Measurements from ENCODE around the gene SH3RF2. TPM values are rescaled to one million over a fixed set of nuclear protein-coding genes. Genes with fewer than 3 reads are reported as not detected.

The SH3RF2 gene
- polyA plus RNA-seq, 3 donors: not detected

DNA sequence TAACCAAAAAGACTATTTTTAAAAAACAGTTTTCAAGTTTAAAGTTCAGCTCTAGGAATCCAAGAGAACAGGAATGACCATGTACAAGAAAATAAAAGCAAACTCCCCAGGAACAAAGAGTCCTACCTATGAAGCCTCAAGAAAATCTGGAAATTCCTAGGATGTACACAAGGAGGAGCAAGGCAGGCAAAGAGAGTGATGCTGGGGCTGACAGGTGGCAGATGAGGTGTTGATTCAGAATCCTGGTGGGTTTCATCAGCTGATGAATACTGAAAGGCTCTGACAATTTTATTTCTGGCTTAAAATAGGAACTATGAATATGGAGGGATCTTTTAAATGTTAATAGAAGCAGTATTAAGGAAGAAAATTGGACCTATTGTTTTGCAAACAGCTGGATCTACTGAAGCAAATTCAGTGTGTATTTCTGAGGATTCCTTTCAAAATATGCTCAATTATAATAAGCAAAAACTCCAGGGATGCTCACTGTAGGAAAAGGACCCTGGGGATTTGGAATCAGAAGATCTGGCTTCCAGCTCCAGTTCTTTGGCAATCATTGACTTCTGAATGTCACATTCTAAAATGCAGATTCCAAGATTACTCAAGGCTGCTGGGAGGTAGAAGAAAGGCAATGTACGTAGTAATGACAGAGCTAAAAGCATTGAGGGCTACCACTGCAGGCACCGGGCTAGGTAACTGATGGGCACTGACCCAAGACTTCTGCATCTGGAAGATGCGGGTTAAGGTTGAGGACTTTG lies 28.0 kb upstream of the SH3RF2 start:
- Histone ChIP-seq H3K36me3 (replicated peaks in 1 of 2; ENCODE audit: control insufficient read depth in 1 of 2, insufficient read depth in 2 of 2, low read length in 2 of 2) (no peaks in the 10 kb centered on the region), H3K27ac (ENCODE audit: low read depth in 1 of 2, low read length in 2 of 2) (no peak overlapping the region), H3K4me1 (ENCODE audit: control insufficient read depth in 1 of 2, insufficient read depth in 2 of 2, low read length in 2 of 2) (no peaks in the 10 kb centered on the region), H2AFZ (ENCODE audit: insufficient read depth, low read depth, low read length, poor library complexity, severe bottlenecking) (no peak overlapping the region), H3K4me2 (replicated peaks; ENCODE audit: extremely low read depth, low read length, poor library complexity, severe bottlenecking) (no peak overlapping the region), H4K20me1 (ENCODE audit: insufficient read depth, low read length) (no peaks in the 10 kb centered on the region), H3K9ac (ENCODE audit: insufficient read depth, low read length, poor library complexity, severe bottlenecking) (no peak overlapping the region), H3K4me3 (replicated peaks in 1 of 3; ENCODE audit: low read depth in 2 of 3, low read length in 3 of 3) (no peak overlapping the region), H3K9me3 (replicated peaks in 1 of 2; ENCODE audit: control insufficient read depth in 1 of 2, insufficient read depth in 1 of 2, low read length in 2 of 2) (no peaks in the 10 kb centered on the region), H3K27me3 (ENCODE audit: control insufficient read depth in 2 of 2, insufficient read depth in 2 of 2, low read length in 2 of 2) (no peaks in the 10 kb centered on the region), H3K79me2 (ENCODE audit: insufficient read depth, low read length) (no peaks in the 10 kb centered on the region)
- Mint-ChIP-seq H3K27ac (no peak overlapping the region), H3K4me1 (no peaks in the 10 kb centered on the region), H3K4me3 (no peak overlapping the region), H3K9me3 (no peaks in the 10 kb centered on the region), H3K36me3 (no peaks in the 10 kb centered on the region), H3K27me3 (ENCODE audit: low read depth in 3 of 3) (peaks cover 3 to 11% (median 4%) of the 10 kb centered on the region in 3 donors)
- no peak for DNase-seq
- WGBS (ENCODE audit: insufficient coverage): 90% methylated on average over 2 of the region's 3 CpGs
- intact Hi-C loops (cut with micrococcal nuclease): no loop called here
- TF ChIP-seq, protein P1, sequence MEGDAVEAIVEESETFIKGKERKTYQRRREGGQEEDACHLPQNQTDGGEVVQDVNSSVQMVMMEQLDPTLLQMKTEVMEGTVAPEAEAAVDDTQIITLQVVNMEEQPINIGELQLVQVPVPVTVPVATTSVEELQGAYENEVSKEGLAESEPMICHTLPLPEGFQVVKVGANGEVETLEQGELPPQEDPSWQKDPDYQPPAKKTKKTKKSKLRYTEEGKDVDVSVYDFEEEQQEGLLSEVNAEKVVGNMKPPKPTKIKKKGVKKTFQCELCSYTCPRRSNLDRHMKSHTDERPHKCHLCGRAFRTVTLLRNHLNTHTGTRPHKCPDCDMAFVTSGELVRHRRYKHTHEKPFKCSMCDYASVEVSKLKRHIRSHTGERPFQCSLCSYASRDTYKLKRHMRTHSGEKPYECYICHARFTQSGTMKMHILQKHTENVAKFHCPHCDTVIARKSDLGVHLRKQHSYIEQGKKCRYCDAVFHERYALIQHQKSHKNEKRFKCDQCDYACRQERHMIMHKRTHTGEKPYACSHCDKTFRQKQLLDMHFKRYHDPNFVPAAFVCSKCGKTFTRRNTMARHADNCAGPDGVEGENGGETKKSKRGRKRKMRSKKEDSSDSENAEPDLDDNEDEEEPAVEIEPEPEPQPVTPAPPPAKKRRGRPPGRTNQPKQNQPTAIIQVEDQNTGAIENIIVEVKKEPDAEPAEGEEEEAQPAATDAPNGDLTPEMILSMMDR (IDR thresholded peaks at IDR 0.05): no peak

DNA sequence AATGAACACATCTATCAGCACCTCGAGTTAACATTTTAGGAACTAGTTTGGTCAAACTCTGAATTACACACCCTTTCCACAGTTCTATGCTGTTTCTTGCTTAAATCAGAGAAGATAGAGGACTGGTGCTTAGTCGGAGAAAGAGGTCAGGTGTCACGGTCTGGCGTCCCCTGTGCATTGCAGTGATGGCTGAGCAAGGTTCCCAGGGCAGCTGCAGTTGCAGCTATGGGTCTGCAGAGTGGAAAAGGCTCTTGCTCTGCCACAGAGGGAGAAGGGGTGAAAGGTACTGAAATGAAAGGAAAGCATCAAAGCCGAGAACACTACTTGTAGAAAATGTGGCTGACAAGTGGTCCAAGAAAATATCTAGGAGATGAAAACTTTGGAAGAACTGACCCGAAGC lies 25.2 kb upstream of the SH3RF2 start:
- Mint-ChIP-seq H3K9me3 (no peaks in the 10 kb centered on the region), H3K27me3 (ENCODE audit: low read depth in 3 of 3) (peaks cover 0 to 13% (median 3%) of the 10 kb centered on the region in 3 donors), H3K27ac (peak overlapping the region in 1 of 7 donors; percentile 8), H3K4me3 (peak overlapping the region in 1 of 2 donors; percentile 42), H3K4me1 (no peaks in the 10 kb centered on the region), H3K36me3 (no peaks in the 10 kb centered on the region)
- H3K27me3 ChIP-seq (ENCODE audit: control insufficient read depth in 2 of 2, insufficient read depth in 2 of 2, low read length in 2 of 2): no peaks in the 10 kb centered on the region
- no peaks in the 10 kb centered on the region for H3K36me3 ChIP-seq (replicated peaks in 1 of 2; ENCODE audit: control insufficient read depth in 1 of 2, insufficient read depth in 2 of 2, low read length in 2 of 2)
- H3K9ac ChIP-seq (ENCODE audit: insufficient read depth, low read length, poor library complexity, severe bottlenecking): no peak overlapping the region
- H3K9me3 ChIP-seq (replicated peaks in 1 of 2; ENCODE audit: control insufficient read depth in 1 of 2, insufficient read depth in 1 of 2, low read length in 2 of 2): no peaks in the 10 kb centered on the region
- DNase-seq: no peak
- intact Hi-C loops (cut with micrococcal nuclease): no loop called here
- TF ChIP-seq, protein P1 (IDR thresholded peaks at IDR 0.05): no peak
- no peak overlapping the region for H2AFZ ChIP-seq (ENCODE audit: insufficient read depth, low read depth, low read length, poor library complexity, severe bottlenecking)
- H3K4me3 ChIP-seq (replicated peaks in 1 of 3; ENCODE audit: low read depth in 2 of 3, low read length in 3 of 3): no peak overlapping the region
- H3K27ac ChIP-seq (ENCODE audit: low read depth in 1 of 2, low read length in 2 of 2): no peak overlapping the region
- no peaks in the 10 kb centered on the region for H3K79me2 ChIP-seq (ENCODE audit: insufficient read depth, low read length)
- H4K20me1 ChIP-seq (ENCODE audit: insufficient read depth, low read length): no peaks in the 10 kb centered on the region
- no peaks in the 10 kb centered on the region for H3K4me1 ChIP-seq (ENCODE audit: control insufficient read depth in 1 of 2, insufficient read depth in 2 of 2, low read length in 2 of 2)
- 98% methylated on average over 4 of the region's 6 CpGs for WGBS (ENCODE audit: insufficient coverage)
- H3K4me2 ChIP-seq (replicated peaks; ENCODE audit: extremely low read depth, low read length, poor library complexity, severe bottlenecking): no peak overlapping the region

All from CD14-positive monocyte (primary cell).